Prostate gland (tissue), 2 donors: ENCODE results near the gene JAM2. TPM values are rescaled to one million over a fixed set of nuclear protein-coding genes. Genes with fewer than 3 reads are reported as not detected.

Experiments used
- DNase-seq: peaks from one replicate; pipeline ENCODE4 v3.0.0-alpha.2; 2019; ENCODE audit warnings: low spot score
- H3K27ac ChIP-seq, 2 donors: fragments of 200-600 bp; sonication (generic); 2 replicates each; pipeline ENCODE4 v1.5.1; 2017 to 2019
- H3K27me3 ChIP-seq: fragments of 200-600 bp; sonication (generic); replicated peaks from 2 replicates; pipeline ENCODE4 v1.5.1; 2019; ENCODE audit not compliant: insufficient read depth
- H3K36me3 ChIP-seq, 2 donors: fragments of 200-600 bp; sonication (generic); 1 replicate in 1 of 2; 2 replicates in 1 of 2; pipeline versions ENCODE4 v1.5.1 to v1.8.1; 2017 to 2019
- H3K4me1 ChIP-seq: fragments of 200-600 bp; sonication (generic); replicated peaks from 2 replicates; pipeline ENCODE4 v1.5.1; 2019
- H3K4me3 ChIP-seq, 2 donors: fragments of 200-600 bp; sonication (generic); 2 replicates each; pipeline ENCODE4 v1.5.1; 2017 to 2019
- H3K9me3 ChIP-seq: fragments of 200-600 bp; sonication (generic); 2 replicates; pipeline ENCODE4 v1.5.1; 2017
- CTCF ChIP-seq, 4 experiments: fragments of 200-600 bp in 2 of 4; fragments of 450-650 bp in 2 of 4; sonication (generic) in 2 of 4; IDR thresholded peaks; 1 replicate in 3 of 4; 2 replicates in 1 of 4; pipeline ENCODE4 v1.5.1; 2016 to 2019; ENCODE audit warnings: antibody characterized with exemption in 4 of 4, mild to moderate bottlenecking in 2 of 4, moderate library complexity in 2 of 4
- POLR2A ChIP-seq: fragments of 450-650 bp; IDR thresholded peaks from one replicate; pipeline ENCODE4 v1.6.1; 2016; ENCODE audit warnings: antibody characterized with exemption, mild to moderate bottlenecking
- POLR2AphosphoS5 ChIP-seq: sonication (generic); formaldehyde crosslinking; IDR thresholded peaks from one replicate; pipeline ENCODE4 v1.6.1; 2017; ENCODE audit warnings: antibody characterized with exemption
- WGBS: methylation state at CpG from one replicate; pipeline ENCODE4 v1.1.5; 2018; 5-methylcytosine and 5-hydroxymethylcytosine counted together
- intact Hi-C: fragments of 100-400 bp; cut with DNase I; formaldehyde crosslinking; loops from one replicate; pipeline ENCODE4 v1.14.2; 2022
- total RNA-seq, 2 donors: library from RNA; depleted of rRNA; stranded (reverse); fragments of >200 nt; gene quantifications; one replicate each; pipeline ENCODE4 v1.1.0, GENCODE V29; 2016

The JAM2 gene
- total RNA-seq, 2 donors from 2014 or later = 8.2 to 66.6 TPM

GRCh38 chr21:25647647-25648046, 8.6 kb downstream of the JAM2 start:
- H3K4me3 ChIP-seq = no peak overlapping the region
- no peaks in the 10 kb centered on the region for H3K9me3 ChIP-seq
- no peaks in the 10 kb centered on the region for H3K36me3 ChIP-seq
- no peak for DNase-seq
- no peak overlapping the region for H3K27ac ChIP-seq
- 48% methylated on average over 5 of the region's 5 CpGs for WGBS
- no peaks in the 10 kb centered on the region for H3K4me1 ChIP-seq
- intact Hi-C loops = no loop called here
- no peaks in the 10 kb centered on the region for H3K27me3 ChIP-seq
- TF ChIP-seq POLR2A (no peak), CTCF (IDR thresholded peaks at IDR 0.05) (no peak), POLR2AphosphoS5 (no peak)

GRCh38 chr21:25649146-25649545, 10.1 kb downstream of the JAM2 start:
- H3K4me3 ChIP-seq = no peak overlapping the region
- H3K27ac ChIP-seq = no peak overlapping the region
- DNase-seq = no peak
- H3K4me1 ChIP-seq = no peaks in the 10 kb centered on the region
- TF ChIP-seq POLR2A (no peak), POLR2AphosphoS5 (no peak), CTCF (IDR thresholded peaks at IDR 0.05) (no peak)
- no peaks in the 10 kb centered on the region for H3K36me3 ChIP-seq
- no peaks in the 10 kb centered on the region for H3K27me3 ChIP-seq
- WGBS = 91% methylated on average over 7 of the region's 7 CpGs
- intact Hi-C loops = no loop called here
- no peaks in the 10 kb centered on the region for H3K9me3 ChIP-seq

GRCh38 chr21:25656412-25656811, 17.4 kb downstream of the JAM2 start:
- H3K36me3 ChIP-seq = no peaks in the 10 kb centered on the region
- WGBS = 94% methylated on average over 2 of the region's 2 CpGs
- no peaks in the 10 kb centered on the region for H3K9me3 ChIP-seq
- TF ChIP-seq CTCF (IDR thresholded peaks at IDR 0.05) (no peak), POLR2A (no peak), POLR2AphosphoS5 (no peak)
- DNase-seq = no peak
- intact Hi-C loops = no loop called here
- H3K27ac ChIP-seq = no peak overlapping the region
- H3K4me1 ChIP-seq = no peaks in the 10 kb centered on the region
- H3K4me3 ChIP-seq = no peak overlapping the region
- H3K27me3 ChIP-seq = no peaks in the 10 kb centered on the region

GRCh38 chr21:25657140-25657539, 18.1 kb downstream of the JAM2 start:
- Histone ChIP-seq H3K27me3 (no peaks in the 10 kb centered on the region), H3K4me3 (no peak overlapping the region), H3K36me3 (no peaks in the 10 kb centered on the region), H3K27ac (no peak overlapping the region), H3K9me3 (no peaks in the 10 kb centered on the region), H3K4me1 (no peaks in the 10 kb centered on the region)
- WGBS = 100% methylated on average over 2 of the region's 2 CpGs
- no peak for DNase-seq
- TF ChIP-seq CTCF (IDR thresholded peaks at IDR 0.05) (no peak), POLR2A (no peak), POLR2AphosphoS5 (no peak)
- intact Hi-C loops = no loop called here

GRCh38 chr21:25658427-25659035, 19.5 kb downstream of the JAM2 start:
- intact Hi-C loops = no loop called here
- Histone ChIP-seq H3K27me3 (no peaks in the 10 kb centered on the region), H3K36me3 (no peaks in the 10 kb centered on the region), H3K4me3 (no peak overlapping the region), H3K4me1 (no peaks in the 10 kb centered on the region), H3K27ac (no peak overlapping the region), H3K9me3 (no peaks in the 10 kb centered on the region)
- 29% methylated on average over 1 of the region's 1 CpG for WGBS
- no peak for DNase-seq
- no peak for TF ChIP-seq POLR2A
- TF ChIP-seq CTCF (IDR thresholded peaks at IDR 0.05) = no peak
- no peak for TF ChIP-seq POLR2AphosphoS5
